NCI-H748 treated with DMSO at 0.1 percent for 48 hours (cell line): Measurements from ENCODE around the gene DMAC2L.

ENCODE experiments used
- DNase-seq: peaks from one replicate; lab custom pipeline; 2025; lab: John Stamatoyannopoulos, UW

The DMAC2L gene

DNA sequence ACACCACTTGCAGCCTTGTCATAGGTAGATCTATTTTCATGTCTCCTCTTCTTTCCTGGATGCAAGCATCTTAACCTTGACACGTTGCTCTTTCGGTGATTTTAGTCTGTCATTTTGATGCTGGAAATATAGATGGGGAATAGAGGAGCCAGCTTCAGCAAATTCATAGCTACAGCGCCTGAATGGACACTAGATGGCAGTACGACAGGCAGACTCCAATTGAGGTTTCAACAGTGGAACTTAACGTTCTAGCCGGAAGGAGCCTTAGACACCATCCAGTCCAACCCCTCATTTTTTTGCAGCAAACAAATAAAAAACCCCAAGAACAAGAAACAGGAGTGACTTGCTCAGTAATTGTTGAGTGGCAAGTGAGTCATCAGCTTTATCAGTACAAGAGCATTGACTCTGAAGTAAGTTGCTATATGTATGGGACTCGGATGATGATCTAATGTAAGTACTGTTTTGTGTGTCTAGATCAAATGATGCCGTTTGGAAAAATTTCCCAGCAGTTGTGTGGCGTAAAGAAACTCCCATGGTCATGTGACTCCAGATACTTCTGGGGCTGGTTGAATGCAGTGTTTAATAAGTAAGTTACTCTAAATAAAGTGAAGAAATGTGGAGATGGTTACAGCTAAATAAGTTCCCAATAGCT, 9.0 kb downstream of the DMAC2L start:
- peak; percentile 88 for DNase-seq

DNA sequence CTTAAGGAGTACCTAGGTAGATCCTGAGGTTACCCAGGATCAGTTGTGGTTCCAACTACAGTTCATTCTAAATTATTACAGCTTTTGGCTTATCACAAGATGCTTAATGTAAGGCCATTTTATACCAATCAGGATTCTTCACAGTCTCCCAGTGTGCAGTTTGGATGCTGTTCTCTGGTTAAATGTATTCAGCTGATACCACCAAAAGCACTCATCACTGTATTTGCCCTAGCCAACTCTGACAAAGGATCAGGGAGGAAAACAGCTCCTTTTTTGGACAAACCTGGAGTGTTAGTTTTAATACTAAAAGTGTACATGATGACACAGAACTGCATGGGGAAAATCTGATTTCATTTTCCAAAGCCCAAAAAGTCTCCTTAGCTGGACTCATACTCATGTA, 19.5 kb downstream of the DMAC2L start:
- no peak for DNase-seq

DNA sequence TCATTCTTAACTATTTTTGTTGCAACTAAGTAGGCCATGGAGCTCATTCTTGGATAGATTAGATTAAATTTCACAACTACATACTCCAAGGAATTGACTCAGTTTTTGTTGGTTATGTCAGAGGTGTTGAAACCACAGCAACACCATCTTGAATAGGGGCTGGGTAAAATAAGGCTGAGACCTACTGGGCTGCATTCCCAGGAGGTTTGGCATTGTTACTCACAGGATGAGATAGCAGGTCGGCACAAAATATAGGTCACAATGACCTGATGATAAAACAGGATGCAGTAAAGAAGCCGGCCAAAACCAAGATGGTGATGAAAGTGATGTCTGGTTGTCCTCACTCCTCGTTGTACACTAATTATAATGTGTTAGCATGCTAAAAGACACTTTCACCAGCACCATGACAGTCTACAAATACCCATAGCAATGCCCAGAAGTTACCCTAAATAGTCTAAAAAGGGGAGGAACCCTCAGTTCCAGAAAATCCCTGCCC, 20.9 kb downstream of the DMAC2L start:
- DNase-seq = no peak

DNA sequence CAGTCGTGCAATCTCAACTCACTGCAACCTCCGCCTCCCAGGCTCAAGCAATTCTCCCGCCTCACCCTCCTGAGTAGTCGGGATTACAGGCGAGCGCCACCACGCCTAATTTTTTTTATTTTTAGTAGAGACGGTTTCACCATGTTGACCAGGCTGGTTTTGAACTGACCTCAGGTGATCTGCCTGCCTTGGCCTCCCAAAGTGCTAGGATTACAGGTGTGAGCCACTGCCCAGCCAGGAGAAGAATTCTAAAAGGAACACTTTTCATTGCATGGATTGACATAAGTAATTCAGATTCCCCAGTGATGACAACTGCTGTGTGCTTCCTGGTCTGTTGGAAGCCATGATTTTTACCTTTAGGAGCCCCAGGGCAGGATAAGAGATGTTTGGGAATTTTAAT, 22.1 kb downstream of the DMAC2L start:
- DNase-seq = no peak

DNA sequence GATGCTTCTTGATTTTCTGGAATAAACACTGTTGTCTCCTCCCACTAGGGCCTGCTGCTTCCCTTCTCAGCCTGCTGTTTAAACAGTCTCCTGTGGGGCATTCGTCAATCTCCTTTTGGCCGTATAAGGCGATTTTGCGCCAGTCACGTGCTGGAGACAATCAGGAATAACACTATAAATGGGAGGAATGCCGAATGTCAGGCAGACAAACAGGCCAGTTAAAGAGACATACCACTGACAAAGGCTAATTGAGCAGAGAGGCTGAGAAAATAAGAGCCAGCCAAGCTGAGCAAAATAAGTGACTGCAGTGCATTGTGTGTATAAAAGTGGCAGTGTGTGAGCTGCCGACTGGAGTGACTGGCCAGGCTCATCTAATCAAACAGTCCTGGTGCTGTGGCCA, 23.3 kb downstream of the DMAC2L start:
- peak; percentile 88 for DNase-seq

DNA sequence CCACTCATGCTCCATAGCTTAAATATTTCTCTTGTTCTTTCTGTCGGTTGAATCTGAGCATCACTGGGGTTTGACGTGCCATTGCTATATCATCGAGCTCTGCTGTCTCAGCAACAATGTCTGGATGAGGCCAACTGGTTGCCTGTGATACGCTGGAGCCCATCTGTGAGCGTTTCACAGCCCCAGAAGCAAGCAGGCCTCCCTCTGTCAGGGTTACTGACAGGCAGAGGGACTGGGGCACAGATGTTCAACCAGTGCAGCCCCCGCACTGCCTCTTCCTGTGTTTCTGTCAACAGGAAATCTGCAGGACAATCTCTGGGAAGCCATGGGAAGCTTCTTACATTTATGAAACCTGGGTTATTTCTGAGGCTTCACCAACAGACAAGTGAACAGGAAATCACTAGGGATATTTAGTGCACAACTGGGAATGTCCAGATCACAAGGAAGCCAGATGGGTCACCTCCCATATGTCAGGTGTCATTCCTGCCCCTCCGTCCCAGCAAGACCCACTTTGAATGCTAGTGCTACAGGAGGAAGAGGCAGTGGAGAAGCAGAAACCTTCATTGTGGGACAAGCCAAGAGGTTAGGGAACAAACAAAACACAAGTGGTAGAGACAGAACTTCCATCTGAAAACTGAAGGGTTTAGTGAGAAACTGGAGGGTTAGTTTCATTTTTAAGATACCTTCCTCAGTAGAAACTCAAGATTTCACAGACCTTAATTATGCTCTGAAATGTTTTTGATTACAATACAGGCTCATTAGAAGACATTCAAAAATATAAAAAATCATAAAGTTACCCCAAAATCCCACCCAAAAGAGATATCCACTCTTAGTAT, 24.1 kb downstream of the DMAC2L start:
- no peak for DNase-seq

DNA sequence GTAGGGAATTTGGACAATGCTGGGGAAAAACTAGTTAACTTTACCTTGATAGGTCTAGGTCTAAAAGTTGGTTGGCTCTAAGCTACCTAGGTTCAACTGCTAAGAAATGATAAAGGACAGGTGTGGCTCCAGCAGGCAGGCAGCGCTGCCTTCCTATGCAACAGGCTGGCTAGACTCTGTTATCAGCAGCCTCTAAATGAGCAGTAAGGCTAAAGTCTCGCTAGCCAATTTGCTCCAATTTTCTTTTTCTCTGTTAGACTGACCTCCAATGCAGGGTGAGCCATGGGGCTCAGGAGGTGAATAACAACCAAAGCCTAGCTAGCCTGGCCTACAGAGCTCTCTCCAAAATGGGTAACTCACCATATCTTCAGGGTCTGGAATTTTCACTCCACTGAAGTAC, 26.5 kb downstream of the DMAC2L start:
- no peak for DNase-seq

DNA sequence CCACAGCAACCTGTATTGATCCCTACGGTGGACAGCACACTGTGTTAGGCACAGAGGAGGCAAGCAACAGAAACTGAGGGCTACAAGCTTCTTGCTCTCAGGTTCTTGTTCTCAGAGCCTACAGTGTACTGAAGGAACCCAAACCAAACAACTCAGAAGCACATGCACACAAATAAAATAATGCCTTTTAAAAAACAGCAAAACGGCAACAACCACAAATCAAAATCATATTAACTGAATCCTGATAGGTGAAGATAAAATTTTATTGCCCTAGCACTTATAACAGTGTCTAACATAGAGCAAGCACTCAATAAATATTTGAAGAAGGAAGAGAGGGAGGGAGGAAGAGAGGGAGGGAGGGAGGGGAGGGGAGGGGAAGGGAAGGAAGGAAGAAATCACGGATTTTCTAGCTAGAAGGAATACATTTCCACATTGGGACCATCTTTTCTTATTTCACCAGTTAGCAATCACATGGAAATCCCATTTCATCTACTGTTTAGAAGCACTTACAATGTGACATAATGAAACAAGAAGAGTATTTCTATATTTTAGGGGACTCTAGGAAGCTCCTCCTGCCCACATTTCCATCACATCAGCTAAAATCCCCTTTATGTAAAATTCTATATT, 27.2 kb downstream of the DMAC2L start:
- DNase-seq = no peak

DNA sequence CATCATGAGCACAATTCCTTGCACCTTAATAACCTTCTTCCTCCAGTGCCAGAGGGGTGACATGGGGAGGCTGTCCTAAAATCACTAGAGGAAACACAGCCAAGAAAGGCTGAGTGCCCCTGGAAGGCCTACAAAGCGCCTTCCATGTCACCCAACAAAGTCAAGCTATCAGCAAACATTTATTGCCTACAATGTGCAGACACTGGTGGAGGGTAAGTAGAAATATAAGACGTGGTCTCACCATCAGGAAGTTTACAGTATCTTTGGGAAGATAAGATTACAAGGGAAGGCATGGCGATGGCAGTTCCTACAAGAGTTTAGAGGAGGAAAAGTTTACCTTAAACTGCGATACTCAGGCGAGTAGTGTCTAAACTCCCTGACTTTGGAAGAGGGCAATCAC, 27.9 kb downstream of the DMAC2L start:
- no peak for DNase-seq

DNA sequence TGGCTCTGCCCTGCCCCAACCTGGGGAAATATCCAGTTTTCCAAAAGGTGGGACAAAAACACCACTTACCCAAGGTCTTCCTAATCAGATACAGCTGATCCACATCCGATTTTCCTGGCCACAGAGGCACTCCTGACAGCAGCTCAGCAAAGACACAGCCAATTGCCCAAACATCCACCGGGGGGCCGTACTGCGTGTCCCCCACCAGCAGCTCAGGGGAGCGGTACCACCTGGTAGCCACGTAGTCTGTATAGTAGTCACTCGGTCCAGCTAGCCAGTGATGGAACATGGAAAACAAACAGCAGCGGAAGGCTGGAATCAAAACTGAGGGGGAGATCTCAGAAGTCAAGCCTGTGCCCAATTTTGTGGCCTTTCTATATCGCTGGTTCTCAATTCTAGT, 28.8 kb downstream of the DMAC2L start:
- no peak for DNase-seq

DNA sequence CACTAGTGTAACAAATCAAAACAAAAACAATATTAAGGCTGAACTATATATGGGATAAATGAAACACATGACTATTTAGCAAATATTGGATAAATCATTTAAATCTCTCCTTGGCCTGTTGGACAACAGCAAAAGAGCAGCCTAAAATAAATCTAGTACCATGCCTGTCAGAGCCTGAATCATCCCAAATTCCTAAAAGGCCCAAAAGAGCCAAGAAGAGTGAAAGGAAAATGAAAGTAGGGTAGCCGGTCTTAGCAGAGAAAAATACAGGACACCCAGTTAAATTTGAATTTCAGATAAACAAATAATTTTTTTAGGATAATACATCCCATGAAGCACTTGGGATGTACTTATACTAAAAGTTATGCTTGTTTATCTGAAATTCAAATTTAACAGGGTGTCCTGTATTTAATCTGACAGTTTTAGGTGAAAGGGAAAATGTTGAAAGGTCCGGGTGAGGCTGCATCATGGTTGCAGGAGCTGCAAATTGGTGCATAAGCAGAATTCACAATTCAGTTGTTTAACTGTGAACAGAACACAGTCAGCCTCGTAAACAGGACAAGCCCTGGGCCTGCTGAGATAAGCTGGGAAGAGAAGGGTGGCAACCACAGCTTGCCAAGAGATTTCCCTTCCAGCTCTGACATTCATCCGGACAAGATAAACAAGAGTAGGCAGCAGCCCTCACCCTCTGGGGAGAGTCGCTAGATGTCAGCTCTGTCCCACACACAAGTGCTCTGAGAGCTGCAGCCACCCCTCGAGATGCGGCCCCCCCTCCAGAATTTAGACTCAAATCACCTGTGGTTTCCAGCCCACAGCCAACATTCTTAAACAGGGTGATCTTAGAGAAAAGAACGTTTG, 30.3 kb downstream of the DMAC2L start:
- DNase-seq = no peak

DNA sequence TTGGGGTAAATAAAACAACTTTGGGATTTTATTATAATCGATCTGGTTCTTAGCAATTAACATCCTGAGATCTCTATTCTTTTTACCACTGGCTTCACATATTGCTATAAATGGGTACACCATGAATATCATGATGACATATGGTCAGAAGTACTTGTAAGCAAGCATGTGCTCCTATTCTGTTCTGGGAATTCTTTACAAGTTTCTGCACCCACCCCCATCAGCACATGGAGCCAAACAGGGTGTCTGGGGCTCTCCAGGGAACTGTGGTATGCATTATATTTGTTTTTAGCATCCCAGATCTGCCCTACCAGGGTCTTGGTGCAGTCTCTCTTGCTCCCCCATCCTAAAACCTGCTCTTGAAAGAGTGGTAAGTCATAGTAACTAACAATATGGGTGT, 31.3 kb downstream of the DMAC2L start:
- DNase-seq = no peak

DNA sequence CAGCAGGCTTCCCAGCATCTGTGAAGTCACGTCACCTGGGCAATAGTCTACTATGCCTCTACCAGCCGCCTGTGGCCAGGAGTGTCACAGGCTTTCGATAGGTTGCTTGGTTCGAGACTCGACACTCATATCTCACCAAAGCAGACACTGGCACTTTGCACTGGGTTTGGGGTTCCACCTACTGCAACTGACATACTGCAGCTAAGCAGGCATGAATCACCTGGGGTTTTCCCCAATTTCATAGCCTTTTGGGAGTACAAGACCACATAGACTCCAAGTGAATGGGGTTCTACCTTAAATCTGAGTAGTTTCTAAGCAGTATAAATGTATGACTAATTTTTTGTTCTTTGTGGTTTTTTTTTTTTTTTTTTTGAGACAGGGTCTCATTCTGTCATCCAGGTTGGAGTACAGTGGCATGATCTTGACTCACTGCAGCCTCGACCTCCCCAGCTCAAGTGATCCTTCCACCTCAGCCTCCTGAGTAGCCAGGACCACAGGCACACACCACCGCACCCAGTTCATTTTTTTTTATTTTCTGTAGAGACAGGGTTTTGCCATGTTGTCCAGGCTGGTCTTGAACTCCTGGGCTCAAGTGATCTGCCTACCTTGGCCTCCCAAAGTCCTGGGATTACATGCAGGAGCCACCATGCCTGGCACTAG, 32.1 kb downstream of the DMAC2L start:
- no peak for DNase-seq

DNA sequence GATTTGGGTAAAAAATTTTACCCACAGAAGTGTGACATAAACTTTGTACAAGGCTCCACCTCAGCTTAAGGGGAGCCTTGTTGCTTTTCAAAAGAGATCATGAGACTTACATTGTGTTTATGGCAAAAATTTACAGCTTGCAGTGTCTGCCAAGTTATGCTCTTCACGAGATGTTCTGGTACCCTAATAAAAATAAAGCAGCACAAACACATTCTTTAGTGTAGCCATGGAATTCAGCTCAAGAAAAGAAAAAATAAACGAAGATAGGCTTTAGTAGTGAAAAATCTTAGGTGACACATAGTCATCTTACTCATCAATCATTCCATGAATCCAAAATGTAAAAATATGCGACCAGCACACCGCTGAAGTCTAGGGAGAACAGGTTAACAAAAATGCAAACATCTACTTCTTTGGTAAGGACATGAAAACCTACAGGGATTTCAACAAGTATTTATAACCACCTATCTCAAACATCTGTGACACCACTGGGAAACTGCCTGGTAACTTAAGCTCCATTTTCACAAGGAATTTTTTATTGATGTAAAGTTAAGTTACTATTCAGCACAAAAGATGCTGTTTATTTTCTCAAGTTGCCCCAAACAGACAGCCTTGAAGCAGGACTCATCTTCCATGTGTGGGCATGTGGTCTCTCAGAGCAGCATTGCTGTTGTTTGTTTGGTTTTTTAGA, 32.9 kb downstream of the DMAC2L start:
- DNase-seq = no peak

DNA sequence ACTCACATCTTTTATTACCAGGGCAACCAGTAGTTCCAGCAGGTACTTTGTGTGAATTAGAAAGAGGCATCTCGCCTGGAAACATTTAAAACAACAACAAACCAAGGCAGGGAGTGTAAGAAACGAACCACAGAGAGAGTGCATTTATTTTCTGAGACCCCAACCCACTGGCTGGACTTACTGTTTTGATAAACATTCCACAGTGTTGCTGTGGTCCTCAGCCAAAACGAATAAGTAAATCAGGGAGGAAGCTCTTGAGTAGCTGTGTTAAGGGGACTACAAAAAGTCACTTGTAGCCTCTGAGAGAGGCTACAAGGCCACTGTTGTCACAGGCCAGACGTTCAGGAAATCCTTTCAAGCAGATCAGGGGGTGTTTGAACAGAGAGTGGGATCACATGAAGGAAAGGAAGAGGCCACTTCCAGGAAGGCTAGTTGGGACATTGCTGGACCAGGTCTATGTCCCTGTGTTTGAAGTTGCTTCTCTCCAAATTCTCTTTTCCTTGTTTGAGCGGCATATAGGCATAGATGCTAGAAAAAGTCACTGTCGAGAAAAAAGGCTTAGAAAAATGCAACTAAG, 33.8 kb downstream of the DMAC2L start:
- no peak for DNase-seq

DNA sequence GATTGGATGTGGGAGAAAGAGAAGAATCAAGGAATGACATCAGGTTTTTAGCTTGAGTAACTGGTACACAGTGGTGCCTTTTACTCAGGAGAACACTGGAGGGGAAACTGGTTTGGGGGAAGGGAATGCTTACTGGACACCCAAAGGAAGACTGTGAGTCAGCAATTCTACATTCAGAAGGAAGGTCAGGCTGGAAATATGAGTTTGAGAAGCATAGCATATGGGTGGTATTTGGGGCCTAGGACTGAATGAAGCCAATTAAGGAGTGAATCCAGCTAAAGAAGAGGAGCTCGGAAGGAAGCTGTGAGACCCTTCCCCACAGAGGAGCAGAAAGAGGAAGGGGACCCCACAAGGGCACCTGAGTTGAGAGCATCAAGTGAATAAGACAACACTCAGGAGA, 35.4 kb downstream of the DMAC2L start:
- no peak for DNase-seq

DNA sequence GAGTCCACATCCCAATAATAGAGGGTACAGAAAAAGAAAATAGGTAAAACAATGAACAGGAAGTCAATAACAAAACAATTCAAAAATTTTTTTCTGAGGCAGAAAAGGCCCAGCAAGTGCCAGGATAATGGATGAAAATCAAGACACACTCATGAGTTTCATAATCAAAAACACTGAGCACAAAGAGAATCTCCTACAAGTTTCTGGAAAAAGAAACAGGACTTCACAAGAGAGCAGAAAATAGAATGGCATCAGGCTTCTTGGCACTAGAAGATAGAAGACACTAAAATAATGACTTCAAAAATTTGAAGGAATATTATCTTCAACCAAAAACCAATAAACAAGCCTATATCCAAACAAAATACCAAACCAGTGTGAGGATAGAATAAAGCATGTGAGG, 36.8 kb downstream of the DMAC2L start:
- DNase-seq = no peak

DNA sequence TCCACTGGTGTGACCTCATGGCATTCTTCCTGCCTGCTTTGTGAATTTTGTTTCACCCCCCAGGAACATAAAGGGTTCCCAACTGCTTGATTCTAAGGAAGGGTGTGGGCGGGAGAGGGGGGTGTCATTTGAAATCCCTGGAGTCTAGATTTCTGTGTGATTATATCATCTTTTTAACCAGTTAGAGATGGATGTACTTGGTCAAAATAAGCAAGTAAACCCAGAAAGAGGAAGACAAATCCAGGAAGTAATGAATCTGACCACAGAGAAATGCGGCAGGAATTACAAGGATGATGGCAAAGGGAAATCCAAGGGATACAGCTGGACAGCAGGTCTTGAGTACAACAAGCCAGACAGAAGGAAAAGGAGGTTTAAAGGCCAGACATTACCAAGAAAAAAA, 38.9 kb downstream of the DMAC2L start:
- DNase-seq = no peak

DNA sequence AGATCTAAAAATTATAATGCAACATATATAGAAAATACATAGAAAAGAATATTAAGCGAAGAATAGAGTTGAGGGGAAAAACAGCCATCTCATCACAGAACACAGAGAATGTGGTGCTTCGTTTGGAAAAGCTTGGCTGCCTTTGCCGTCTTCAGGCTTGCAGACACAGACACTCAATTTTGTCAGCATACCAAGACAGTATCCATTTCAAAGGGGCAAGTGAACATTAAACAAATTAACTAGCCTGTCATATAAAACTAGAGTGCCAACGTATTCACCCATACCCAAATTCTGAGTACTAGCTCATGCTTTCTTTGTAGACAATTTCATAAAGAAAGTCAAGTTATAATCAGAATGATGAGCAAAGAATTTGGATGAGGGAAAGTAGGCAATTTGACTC, 40.5 kb downstream of the DMAC2L start:
- no peak for DNase-seq

DNA sequence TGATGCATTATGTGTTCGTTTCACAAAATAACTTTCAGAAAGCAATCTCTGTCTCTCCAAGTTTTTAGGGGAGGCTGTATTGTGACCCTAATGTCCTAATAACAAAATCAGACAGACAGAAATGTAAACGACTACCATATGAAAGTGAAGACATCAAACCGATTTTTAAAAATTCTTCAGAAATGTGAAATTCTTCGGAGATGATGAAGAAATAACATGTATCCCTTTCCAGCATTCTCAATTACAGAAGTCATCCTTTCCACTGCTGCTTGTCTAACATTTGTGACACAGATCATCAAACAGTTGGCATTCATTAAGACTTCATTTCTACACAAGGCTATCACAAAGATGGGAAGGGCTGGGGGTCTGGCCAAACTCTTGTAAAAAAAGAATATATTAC, 41.0 kb downstream of the DMAC2L start:
- no peak for DNase-seq

DNA sequence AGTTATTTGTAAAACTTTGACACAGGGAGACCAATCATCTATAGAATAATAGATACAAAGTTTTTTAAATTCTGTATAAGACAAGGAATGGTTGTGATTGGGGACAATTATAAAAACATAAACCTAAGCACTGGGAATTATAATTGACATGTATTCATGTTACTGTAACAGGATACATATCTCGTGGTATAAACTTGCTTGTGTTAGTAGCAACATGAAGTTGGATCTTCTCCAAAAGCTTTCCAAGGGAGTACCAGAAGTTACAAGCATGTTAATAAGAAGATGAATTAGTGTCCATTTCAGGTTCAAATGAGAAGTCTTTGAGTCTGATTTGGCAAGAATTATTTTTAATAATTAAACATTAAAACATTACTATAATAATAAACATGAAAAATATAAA, 42.4 kb downstream of the DMAC2L start:
- DNase-seq = no peak
